Measurements from ENCODE around the gene SLC28A3.

- no peak for TF ChIP-seq CTCF (conservative IDR thresholded peaks at IDR 0.05; ENCODE audit: low read length)
- no peak for TF ChIP-seq EZH2phosphoT487 (IDR thresholded peaks at IDR 0.05; ENCODE audit: borderline replicate concordance, low read depth, low read length)
Observed at GRCh38 chr9:84304166-84304565, 36.4 kb downstream of the SLC28A3 start.
